Left colon (tissue), 2 donors: ENCODE data around the gene MCC. TPM values are rescaled to one million over a fixed set of nuclear protein-coding genes. Genes with fewer than 3 reads are reported as not detected.
A peak's percentile ranks its signal among the peaks of the same experiment; 100 is the strongest.

Experiments used
- ATAC-seq: fragments of 200-7000 bp; cut with Tn5 transposase; one replicate; pipeline ENCODE4 v1.9.1; 2020; ENCODE audit warnings: mild to moderate bottlenecking, moderate library complexity
- DNase-seq, 2 donors: peaks; one replicate each; pipeline ENCODE4 v3.0.0-alpha.2; 2020
- intact Hi-C, 2 donors: fragments of 100-400 bp; cut with DNase I in 1 of 2; cut with micrococcal nuclease in 1 of 2; formaldehyde crosslinking; loops; one replicate each; pipeline versions ENCODE4 v1.11.2 to v1.14.0; 2022; cut with DNase I, micrococcal nuclease
- total RNA-seq, 2 donors: library from RNA; stranded (reverse); fragmentation: NEBNext Ultra II Directional; extraction: Animal tissue kit (Norgen Biotek cat#: 25700); gene quantifications; one replicate each; pipeline ENCODE4 v1.2.1, GENCODE V29; 2021
- donor health status: DM: no; HTN: no; CAD: no.
- donor health status: DM: yes; HTN: yes; CAD: no.

MCC gene
- total RNA-seq, 2 donors from 2014 or later, result 1.9 to 4.3 TPM

DNA sequence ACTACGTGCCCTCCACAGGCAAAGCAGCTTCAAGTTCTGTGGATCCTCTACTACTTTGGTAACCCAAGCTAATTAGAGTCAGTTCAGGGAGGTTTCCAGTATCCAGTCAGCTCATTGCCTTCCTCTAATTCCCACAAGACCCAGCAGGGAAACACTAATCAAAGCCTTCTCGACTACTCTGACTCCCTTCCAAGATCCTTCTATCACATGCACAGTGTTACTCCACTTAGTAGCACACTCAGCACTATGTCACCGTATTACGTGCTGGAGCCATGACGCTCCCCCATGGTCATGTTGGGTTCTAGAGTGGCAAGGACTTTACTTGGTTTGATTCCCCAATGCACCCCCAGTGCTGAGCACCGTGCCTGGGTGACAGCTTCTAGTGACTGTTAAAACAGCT, 458.6 kb downstream of the MCC start:
- ATAC-seq (no peak), DNase-seq (no peak)
- intact Hi-C loops, result no loop called here

DNA sequence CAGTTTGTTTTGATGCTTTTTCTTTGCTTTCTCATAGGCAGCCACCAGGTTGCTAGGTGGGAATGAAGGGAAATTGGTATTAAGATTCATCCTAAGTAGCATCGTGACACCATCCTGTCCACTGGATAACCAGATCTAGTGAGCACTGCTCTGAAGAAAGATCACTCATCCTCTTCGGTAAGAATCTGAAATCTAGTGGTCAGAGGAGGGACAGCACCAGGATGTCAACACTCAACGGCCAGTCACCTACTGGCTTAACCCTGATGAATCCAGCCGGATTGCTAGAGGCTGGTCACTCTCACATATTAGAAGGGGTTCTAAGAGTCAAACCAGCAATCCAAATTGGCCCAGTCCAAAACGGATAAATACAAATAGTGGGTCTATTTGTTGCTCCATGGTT, 460.8 kb downstream of the MCC start:
- DNase-seq, result no peak
- intact Hi-C loops, result no loop called here
- ATAC-seq, result no peak

GRCh38 chr5:113027015-113027414, 461.2 kb downstream of the MCC start:
- ATAC-seq (no peak), DNase-seq (no peak)
- intact Hi-C loops, result no loop called here

DNA sequence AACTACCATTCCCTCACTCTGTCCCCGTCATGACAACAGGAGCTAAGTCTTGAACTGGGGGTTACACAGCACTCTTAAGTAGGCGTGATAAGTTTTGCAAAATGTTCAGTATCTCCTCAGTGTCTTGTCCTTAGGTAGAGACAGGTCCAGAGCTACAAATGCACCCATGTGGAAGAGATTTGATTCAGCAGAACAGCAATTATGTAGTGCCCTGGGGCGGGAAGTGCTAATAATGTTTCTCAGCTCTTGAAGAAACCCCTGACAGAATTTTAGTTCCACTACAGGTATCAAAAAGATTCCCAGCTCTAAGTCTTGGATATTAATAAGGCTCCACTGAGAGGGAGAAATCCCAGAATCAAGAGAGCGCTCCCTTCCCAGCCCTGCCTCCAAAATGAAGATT, 462.0 kb downstream of the MCC start:
- intact Hi-C loops, result no loop called here
- no peak for ATAC-seq
- no peak for DNase-seq

- intact Hi-C loops, result no loop called here
- ATAC-seq (no peak), DNase-seq (no peak)
Measured at GRCh38 chr5:113025596-113025995, 462.7 kb downstream of the MCC start.

GRCh38 chr5:113024076-113024697, 464.1 kb downstream of the MCC start:
- ATAC-seq (no peak), DNase-seq (no peak)
- intact Hi-C loops, result no loop called here

GRCh38 chr5:113022661-113023060, 465.6 kb downstream of the MCC start:
- DNase-seq (no peak), ATAC-seq (peak; percentile 32)
- intact Hi-C loops, result no loop called here

- intact Hi-C loops, result no loop called here
- peak in 1 of 2 donors; percentile 23 for DNase-seq
- peak; percentile 74 for ATAC-seq
Measured at GRCh38 chr5:113020461-113021273, 467.6 kb downstream of the MCC start.

DNA sequence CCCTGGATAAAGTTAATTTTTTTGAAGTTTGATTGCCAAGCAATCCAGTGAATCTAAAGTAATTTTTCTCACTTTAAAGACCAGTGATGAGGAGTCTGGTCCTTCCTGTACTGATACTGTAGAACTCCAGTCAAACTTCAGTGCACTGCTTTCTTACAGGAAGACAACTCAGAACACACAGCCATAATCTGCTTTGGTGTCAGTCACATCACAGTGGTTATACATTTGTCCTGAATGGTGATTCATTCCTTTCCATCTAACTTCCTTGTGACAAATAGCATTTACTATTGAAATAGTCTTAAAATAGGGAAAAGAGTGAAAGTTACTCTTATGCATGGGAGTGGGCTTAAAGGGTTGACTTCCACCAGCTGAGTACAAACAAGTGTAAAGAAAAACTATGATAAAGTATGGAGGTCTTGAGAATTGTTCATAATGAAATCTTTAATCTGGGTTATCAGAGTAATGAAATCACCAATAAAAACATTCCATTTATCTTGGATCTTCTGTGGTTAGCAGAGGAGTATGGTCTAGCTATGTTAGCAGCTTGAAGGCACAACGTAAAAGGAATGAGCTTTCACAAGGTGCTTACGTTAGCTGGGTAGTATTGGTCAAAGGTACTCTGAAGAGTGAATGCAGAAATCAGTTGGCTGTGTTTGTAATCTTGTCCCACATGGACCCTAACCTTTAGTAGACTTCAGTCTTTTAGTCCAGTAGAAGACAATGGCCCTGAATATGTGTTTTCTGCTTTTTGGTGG, 470.2 kb downstream of the MCC start:
- intact Hi-C loops, result no loop called here
- ATAC-seq (no peak), DNase-seq (no peak)

- ATAC-seq (no peak), DNase-seq (no peak)
- intact Hi-C loops, result no loop called here
Measured at GRCh38 chr5:113005454-113005853, 482.8 kb downstream of the MCC start.

GRCh38 chr5:113003763-113004162, 484.5 kb downstream of the MCC start:
- ATAC-seq (no peak), DNase-seq (no peak)
- intact Hi-C loops, result no loop called here

DNA sequence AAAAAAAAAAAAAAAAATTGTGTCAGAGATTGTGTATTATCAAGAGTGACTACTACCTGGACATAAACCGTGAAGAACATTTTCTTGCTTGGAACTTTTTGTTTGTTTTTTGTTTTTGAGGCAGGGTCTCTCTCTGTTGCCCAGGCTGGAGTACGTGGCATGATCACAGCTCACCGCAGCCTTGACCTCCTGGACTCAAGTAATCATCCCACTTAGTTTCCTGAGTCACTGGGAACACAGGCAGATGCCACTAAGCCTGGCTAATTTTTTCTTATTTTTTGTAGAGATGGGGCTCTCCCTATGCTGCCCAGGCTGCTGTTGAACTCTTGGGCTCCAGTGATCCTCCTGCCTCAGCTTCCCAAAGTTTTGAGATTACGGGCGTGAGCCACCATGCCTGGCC, 485.8 kb downstream of the MCC start:
- no peak for DNase-seq
- ATAC-seq, result no peak
- intact Hi-C loops, result no loop called here

- DNase-seq, result no peak
- ATAC-seq, result no peak
- intact Hi-C loops, result no loop called here
Measured at GRCh38 chr5:113000466-113000865, 487.8 kb downstream of the MCC start.

GRCh38 chr5:112998296-112998695, 490.0 kb downstream of the MCC start:
- intact Hi-C loops, result loop anchor here in 1 of 2 donors (5.0 to 10.0 kb wide), 3 partner anchors 327 to 609 kb away; partner anchors contain the start of gene YTHDC2
- DNase-seq (no peak), ATAC-seq (no peak)

- intact Hi-C loops, result loop anchor here in 1 of 2 donors (5.0 to 10.0 kb wide), 3 partner anchors 328 to 610 kb away; partner anchors contain the start of gene YTHDC2
- DNase-seq (no peak), ATAC-seq (no peak)
Measured at GRCh38 chr5:112996830-112997374, 491.4 kb downstream of the MCC start.

DNA sequence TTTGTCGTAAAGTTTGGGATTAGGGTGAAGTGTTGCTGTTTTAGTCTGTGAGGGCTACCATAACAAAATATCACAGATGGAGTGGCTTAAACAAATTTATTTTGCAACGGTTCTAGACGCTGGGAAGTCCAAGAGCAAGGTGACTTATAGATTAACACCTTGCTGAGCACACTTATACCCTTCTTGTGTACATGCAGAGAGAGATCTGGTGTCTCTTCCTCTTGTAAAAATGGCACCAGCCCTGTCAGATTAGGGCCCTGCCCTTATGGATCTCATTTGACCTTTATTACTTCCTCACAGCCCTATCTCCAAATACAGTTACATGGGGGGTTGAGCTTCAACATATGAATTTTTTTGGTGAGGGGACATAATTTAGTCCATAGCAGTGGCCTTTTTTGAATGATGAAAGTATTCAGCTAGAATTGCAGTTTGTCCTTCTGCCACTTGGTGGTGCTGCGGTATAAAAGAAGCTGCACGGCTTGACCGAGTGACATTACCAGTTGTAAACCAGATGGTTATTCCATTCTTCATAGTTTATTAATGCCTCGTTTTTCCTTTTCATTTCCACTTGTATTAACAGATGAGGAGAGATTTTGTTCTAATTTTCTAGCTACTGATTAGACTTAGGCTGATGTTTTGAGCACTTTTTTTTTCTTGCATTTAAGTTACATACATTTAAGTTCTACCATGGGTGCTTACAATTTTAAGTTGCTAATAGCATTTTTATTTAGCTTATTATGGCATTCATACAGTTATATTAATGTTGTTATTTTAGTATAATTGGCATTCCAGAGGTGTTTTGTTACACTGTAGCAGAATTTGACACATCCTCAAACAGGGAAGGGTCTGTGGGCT, 492.3 kb downstream of the MCC start:
- ATAC-seq (peak; percentile 74), DNase-seq (peak in 1 of 2 donors; percentile 81)
- intact Hi-C loops, result loop anchor here in 1 of 2 donors (5.0 to 10.0 kb wide), 3 partner anchors 329 to 611 kb away; partner anchors contain the start of gene YTHDC2

GRCh38 chr5:112986224-112986623, 502.0 kb downstream of the MCC start:
- intact Hi-C loops, result no loop called here
- ATAC-seq, result no peak
- no peak for DNase-seq

DNA sequence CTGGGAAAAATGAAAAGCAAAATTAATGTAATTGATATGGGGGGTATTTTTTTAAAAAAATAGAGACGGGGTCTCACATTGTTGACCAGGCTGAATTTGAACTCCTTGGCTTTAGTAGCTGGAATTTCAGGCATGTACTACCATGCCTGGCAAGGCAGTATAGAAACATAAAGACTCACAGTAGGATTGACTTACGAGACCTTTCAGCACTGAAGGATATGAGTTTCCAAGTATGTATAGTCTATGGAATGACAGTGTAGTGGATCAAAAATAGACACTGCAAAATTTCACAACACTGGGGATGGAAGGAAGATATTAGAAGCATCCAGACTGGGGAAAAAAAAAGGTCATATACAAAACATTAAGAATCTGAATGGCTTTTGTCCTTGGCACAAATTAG, 504.9 kb downstream of the MCC start:
- no peak for ATAC-seq
- no peak for DNase-seq
- intact Hi-C loops, result no loop called here
